ENCODE measurements around the gene NHLRC2. TPM values are rescaled to one million over a fixed set of nuclear protein-coding genes. Genes with fewer than 3 reads are reported as not detected.

Gene NHLRC2
- total and polyA plus RNA-seq, 10 of the 15 experiments (the other 5 are each of a cell fraction or from before 2014, with no cell fraction given) = 1.9 to 31.3 (median 15.9) TPM

DNA sequence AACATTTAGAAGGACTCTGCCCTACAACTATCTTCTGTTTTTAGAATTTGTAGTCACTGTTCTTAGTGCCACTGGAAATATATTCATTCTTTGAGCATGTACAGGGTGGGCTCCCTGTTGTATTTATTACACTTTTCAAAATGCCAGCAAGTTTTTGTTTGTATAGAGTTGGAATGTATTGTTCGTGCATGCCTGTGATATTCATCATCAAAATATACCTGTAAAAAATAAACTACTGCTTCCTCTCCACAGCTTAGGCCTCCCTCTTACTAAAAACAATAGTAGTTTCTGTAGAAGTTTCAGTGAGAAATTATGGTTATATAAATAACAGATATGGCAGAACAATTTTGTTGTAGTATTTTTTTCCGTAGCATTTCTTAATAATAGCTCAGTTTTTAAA, 61.6 kb downstream of the NHLRC2 start:
- Histone ChIP-seq H3K4me3 (no peak overlapping the region), H3K36me3 (ENCODE audit: control insufficient read depth in 2 of 2, insufficient read depth in 2 of 2, low read length in 1 of 2) (no peaks in the 10 kb centered on the region), H4K20me1 (ENCODE audit: control insufficient read depth, insufficient read depth) (no peaks in the 10 kb centered on the region), H3K79me2 (ENCODE audit: control insufficient read depth, insufficient read depth, low read length) (no peaks in the 10 kb centered on the region), H3K9ac (ENCODE audit: control insufficient read depth, insufficient read depth, low read length) (no peak overlapping the region), H3K9me3 (replicated peaks; ENCODE audit: control insufficient read depth, insufficient read depth, low read length) (no peaks in the 10 kb centered on the region), H3K27me3 (replicated peaks in 1 of 2; ENCODE audit: control insufficient read depth in 2 of 2, insufficient read depth in 2 of 2, low read length in 1 of 2) (no peaks in the 10 kb centered on the region), H2AFZ (ENCODE audit: control insufficient read depth, low read depth, low read length) (no peak overlapping the region), H3K4me2 (ENCODE audit: control insufficient read depth, insufficient read depth) (no peak overlapping the region; the same call in 1 of the 2 replicates), H3K27ac (ENCODE audit: control insufficient read depth, insufficient read depth) (no peak overlapping the region), H3K4me1 (ENCODE audit: control insufficient read depth, insufficient read depth, low read length) (no peaks in the 10 kb centered on the region)
- no peak for FAIRE-seq
- no peak for DNase-seq (ENCODE audit: low read depth, low spot score)
- no TSS peak for BruUV-seq (replicated peaks)
- RAD21 ChIA-PET (ENCODE audit: unreplicated experiment) = interaction anchor here (1.3 kb wide), 1 partner anchor 23 kb away, joined by 3 read pairs; no protein-coding TSS in a partner anchor
- intact Hi-C loops (cut with micrococcal nuclease; ENCODE audit: unreplicated experiment) (loop anchor here (10.0 kb wide), 1 partner anchor 121 kb away; no protein-coding TSS in a partner anchor), in situ Hi-C loops (cut with MboI) (no loop called here)
- SMC1A ChIA-PET (ENCODE audit: uncharacterized antibody, unreplicated experiment) = interaction anchor here (1.1 to 1.4 kb wide), 3 partner anchors 24 to 114 kb away, joined by 3 to 5 read pairs (median 4); no protein-coding TSS in a partner anchor
- CTCF ChIA-PET = interaction anchor here (1.1 kb wide), 1 partner anchor 185 kb away, joined by 3 read pairs; no protein-coding TSS in a partner anchor
- ATAC-seq = no peak
- POLR2A ChIA-PET = interaction anchor here (0.6 kb wide), 1 partner anchor 24 kb away, joined by 3 read pairs; no protein-coding TSS in a partner anchor
- 22% methylated on average over 2 of the region's 2 CpGs for WGBS (ENCODE audit: insufficient coverage, insufficient replicate concordance, low lambda C conversion rate, missing lambda C conversion rate)
- TF ChIP-seq JUNB (IDR thresholded peaks at IDR 0.05) (peak; percentile 27; the same call in 1 of the 2 replicates), BHLHE40 (IDR thresholded peaks at IDR 0.05; ENCODE audit: borderline replicate concordance in 1 of 2, low read depth in 2 of 2, low read length in 1 of 2) (no peak)

DNA sequence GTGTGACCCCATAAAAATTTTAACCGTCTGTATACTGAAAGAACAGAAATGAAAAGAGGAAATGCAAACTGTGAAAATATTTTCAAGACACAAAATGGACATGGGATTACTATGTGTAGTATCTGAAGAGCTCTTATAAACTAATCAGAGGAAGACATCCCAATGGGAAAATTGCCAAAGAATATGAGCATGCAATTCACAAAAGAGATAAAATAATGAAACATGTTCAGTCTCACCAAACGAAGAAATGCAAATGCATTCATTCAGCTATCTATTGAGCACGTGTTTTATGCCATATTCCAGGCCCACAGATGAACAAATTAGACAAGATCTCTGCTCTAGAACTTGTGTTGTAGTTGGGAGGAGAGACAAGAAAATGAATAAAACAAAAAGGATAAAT, 63.2 kb downstream of the NHLRC2 start:
- SMC1A ChIA-PET (ENCODE audit: uncharacterized antibody, unreplicated experiment) = interaction anchor here (0.7 to 1.2 kb wide), 4 partner anchors 22 to 186 kb away, joined by 3 to 4 read pairs (median 3); no protein-coding TSS in a partner anchor
- Histone ChIP-seq H2AFZ (ENCODE audit: control insufficient read depth, low read depth, low read length) (no peak overlapping the region), H4K20me1 (ENCODE audit: control insufficient read depth, insufficient read depth) (no peaks in the 10 kb centered on the region), H3K4me3 (no peak overlapping the region), H3K27me3 (replicated peaks in 1 of 2; ENCODE audit: control insufficient read depth in 2 of 2, insufficient read depth in 2 of 2, low read length in 1 of 2) (no peaks in the 10 kb centered on the region), H3K9ac (ENCODE audit: control insufficient read depth, insufficient read depth, low read length) (no peak overlapping the region), H3K4me1 (ENCODE audit: control insufficient read depth, insufficient read depth, low read length) (no peaks in the 10 kb centered on the region), H3K36me3 (ENCODE audit: control insufficient read depth in 2 of 2, insufficient read depth in 2 of 2, low read length in 1 of 2) (no peaks in the 10 kb centered on the region), H3K27ac (ENCODE audit: control insufficient read depth, insufficient read depth) (no peak overlapping the region), H3K79me2 (ENCODE audit: control insufficient read depth, insufficient read depth, low read length) (no peaks in the 10 kb centered on the region), H3K9me3 (replicated peaks; ENCODE audit: control insufficient read depth, insufficient read depth, low read length) (no peaks in the 10 kb centered on the region), H3K4me2 (ENCODE audit: control insufficient read depth, insufficient read depth) (no peak overlapping the region)
- intact Hi-C loops (cut with micrococcal nuclease; ENCODE audit: unreplicated experiment) (loop anchor here (10.0 kb wide), 1 partner anchor 123 kb away; no protein-coding TSS in a partner anchor), in situ Hi-C loops (cut with MboI) (no loop called here)
- RAD21 ChIA-PET (ENCODE audit: unreplicated experiment) = no interaction called here
- no TSS peak for BruUV-seq (replicated peaks)
- CTCF ChIA-PET = interaction anchor here (0.5 to 2.2 kb wide), 3 partner anchors 15 to 113 kb away, joined by 4 to 7 read pairs (median 6); no protein-coding TSS in a partner anchor
- POLR2A ChIA-PET = no interaction called here
- ATAC-seq (no peak), FAIRE-seq (no peak), DNase-seq (ENCODE audit: low read depth, low spot score) (no peak)
- 67% methylated on average over 3 of the region's 3 CpGs for WGBS (ENCODE audit: insufficient coverage, insufficient replicate concordance, low lambda C conversion rate, missing lambda C conversion rate)
- TF ChIP-seq EZH2 (IDR thresholded peaks at IDR 0.05; ENCODE audit: borderline replicate concordance, control insufficient read depth, low read depth, low read length) (no peak), SMC3 (IDR thresholded peaks at IDR 0.05; ENCODE audit: borderline replicate concordance, low read length) (no peak), SMAD1 (IDR thresholded peaks at IDR 0.05; ENCODE audit: low read depth, partially characterized antibody) (no peak), CHD1 (IDR thresholded peaks at IDR 0.05; ENCODE audit: low read depth, low read length) (no peak), RBBP5 (conservative IDR thresholded peaks at IDR 0.05) (no peak), ZNF384 (IDR thresholded peaks at IDR 0.05; ENCODE audit: borderline replicate concordance, low read depth, low read length) (no peak), WRNIP1 (IDR thresholded peaks at IDR 0.05; ENCODE audit: borderline replicate concordance, low read depth, low read length) (no peak)
- TF ChIP-seq, protein P1, sequence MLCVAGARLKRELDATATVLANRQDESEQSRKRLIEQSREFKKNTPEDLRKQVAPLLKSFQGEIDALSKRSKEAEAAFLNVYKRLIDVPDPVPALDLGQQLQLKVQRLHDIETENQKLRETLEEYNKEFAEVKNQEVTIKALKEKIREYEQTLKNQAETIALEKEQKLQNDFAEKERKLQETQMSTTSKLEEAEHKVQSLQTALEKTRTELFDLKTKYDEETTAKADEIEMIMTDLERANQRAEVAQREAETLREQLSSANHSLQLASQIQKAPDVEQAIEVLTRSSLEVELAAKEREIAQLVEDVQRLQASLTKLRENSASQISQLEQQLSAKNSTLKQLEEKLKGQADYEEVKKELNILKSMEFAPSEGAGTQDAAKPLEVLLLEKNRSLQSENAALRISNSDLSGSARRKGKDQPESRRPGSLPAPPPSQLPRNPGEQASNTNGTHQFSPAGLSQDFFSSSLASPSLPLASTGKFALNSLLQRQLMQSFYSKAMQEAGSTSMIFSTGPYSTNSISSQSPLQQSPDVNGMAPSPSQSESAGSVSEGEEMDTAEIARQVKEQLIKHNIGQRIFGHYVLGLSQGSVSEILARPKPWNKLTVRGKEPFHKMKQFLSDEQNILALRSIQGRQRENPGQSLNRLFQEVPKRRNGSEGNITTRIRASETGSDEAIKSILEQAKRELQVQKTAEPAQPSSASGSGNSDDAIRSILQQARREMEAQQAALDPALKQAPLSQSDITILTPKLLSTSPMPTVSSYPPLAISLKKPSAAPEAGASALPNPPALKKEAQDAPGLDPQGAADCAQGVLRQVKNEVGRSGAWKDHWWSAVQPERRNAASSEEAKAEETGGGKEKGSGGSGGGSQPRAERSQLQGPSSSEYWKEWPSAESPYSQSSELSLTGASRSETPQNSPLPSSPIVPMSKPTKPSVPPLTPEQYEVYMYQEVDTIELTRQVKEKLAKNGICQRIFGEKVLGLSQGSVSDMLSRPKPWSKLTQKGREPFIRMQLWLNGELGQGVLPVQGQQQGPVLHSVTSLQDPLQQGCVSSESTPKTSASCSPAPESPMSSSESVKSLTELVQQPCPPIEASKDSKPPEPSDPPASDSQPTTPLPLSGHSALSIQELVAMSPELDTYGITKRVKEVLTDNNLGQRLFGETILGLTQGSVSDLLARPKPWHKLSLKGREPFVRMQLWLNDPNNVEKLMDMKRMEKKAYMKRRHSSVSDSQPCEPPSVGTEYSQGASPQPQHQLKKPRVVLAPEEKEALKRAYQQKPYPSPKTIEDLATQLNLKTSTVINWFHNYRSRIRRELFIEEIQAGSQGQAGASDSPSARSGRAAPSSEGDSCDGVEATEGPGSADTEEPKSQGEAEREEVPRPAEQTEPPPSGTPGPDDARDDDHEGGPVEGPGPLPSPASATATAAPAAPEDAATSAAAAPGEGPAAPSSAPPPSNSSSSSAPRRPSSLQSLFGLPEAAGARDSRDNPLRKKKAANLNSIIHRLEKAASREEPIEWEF (IDR thresholded peaks at IDR 0.05; ENCODE audit: insufficient replicate concordance, low read depth, low read length) = no peak
